Mammary epithelial cell (primary cell): ENCODE data around the gene ROCK2.

Source experiments
- CTCF ChIP-seq, 2 donors: IDR thresholded peaks in 1 of 2; conservative IDR thresholded peaks in 1 of 2; 2 replicates each; pipeline ENCODE4 v1.5.1; 2011 to 2012; ENCODE audit warnings: inconsistent platforms in 2 of 2, low read length in 2 of 2, mild to moderate bottlenecking in 2 of 2, control low read depth in 1 of 2, low read depth in 1 of 2; ENCODE audit not compliant: insufficient read depth in 1 of 2; ENCODE audit errors: extremely low read depth in 1 of 2
- EZH2 ChIP-seq: IDR thresholded peaks from 2 replicates; pipeline ENCODE4 v1.6.1; 2012; ENCODE audit warnings: low read length, inconsistent platforms, borderline replicate concordance

DNA sequence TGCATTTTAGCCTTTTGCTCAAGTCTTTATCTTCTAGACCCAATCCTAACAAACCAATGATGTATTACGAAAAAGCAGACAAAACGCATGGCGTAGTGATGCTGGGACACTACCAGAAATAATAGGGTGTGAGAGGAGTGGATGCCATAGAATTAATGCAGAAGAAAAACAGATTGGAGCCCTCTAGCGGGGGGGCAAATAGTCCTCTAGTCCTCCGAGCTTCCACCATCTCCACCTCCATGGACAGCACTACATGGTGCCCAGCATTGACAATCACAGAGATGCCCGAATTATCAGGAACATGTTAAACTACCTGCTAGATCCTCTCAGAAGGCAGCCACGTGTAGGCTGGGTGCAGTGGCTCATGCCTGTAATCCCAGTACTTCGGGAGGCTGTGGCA, 15.4 kb upstream of the ROCK2 start:
- TF ChIP-seq CTCF (conservative IDR thresholded peaks at IDR 0.05 in 1 of 2, IDR thresholded peaks at IDR 0.05 in 1 of 2; ENCODE audit: extremely low read depth in 1 of 2, insufficient read depth in 1 of 2, low read depth in 1 of 2, low read length in 2 of 2) (no peak), EZH2 (no peak)
